ENCODE data around the gene HCST.

HCST gene

GRCh38 chr19:35879068-35879467, 23.3 kb upstream of the HCST start:
- H3K36me3 ChIP-seq (ENCODE audit: control insufficient read depth in 1 of 2, insufficient read depth in 2 of 2, low read length in 2 of 2) = no peaks in the 10 kb centered on the region
- H3K4me3 ChIP-seq (ENCODE audit: low read depth in 1 of 2, low read length in 2 of 2) = no peak overlapping the region
- no peak overlapping the region for H3K9ac ChIP-seq (ENCODE audit: low read depth in 1 of 2, low read length in 2 of 2)
- no peaks in the 10 kb centered on the region for H3K4me1 ChIP-seq (ENCODE audit: control insufficient read depth in 1 of 2, insufficient read depth in 2 of 2, low read length in 2 of 2)
- H3K27ac ChIP-seq (ENCODE audit: low read depth, low read length) = no peak overlapping the region
- peaks cover 3 to 5% of the 10 kb centered on the region in 2 donors for H3K27me3 ChIP-seq (ENCODE audit: control insufficient read depth in 1 of 2, insufficient read depth in 2 of 2, low read length in 2 of 2)
- no peaks in the 10 kb centered on the region for H3K9me3 ChIP-seq (ENCODE audit: control insufficient read depth in 1 of 2, low read length in 2 of 2)

GRCh38 chr19:35879770-35880317, 22.5 kb upstream of the HCST start:
- Histone ChIP-seq H3K36me3 (ENCODE audit: control insufficient read depth in 1 of 2, insufficient read depth in 2 of 2, low read length in 2 of 2) (no peaks in the 10 kb centered on the region), H3K27me3 (ENCODE audit: control insufficient read depth in 1 of 2, insufficient read depth in 2 of 2, low read length in 2 of 2) (peaks cover 3 to 5% of the 10 kb centered on the region in 2 donors), H3K27ac (ENCODE audit: low read depth, low read length) (no peak overlapping the region), H3K9ac (ENCODE audit: low read depth in 1 of 2, low read length in 2 of 2) (no peak overlapping the region), H3K4me3 (ENCODE audit: low read depth in 1 of 2, low read length in 2 of 2) (no peak overlapping the region), H3K4me1 (ENCODE audit: control insufficient read depth in 1 of 2, insufficient read depth in 2 of 2, low read length in 2 of 2) (no peaks in the 10 kb centered on the region), H3K9me3 (ENCODE audit: control insufficient read depth in 1 of 2, low read length in 2 of 2) (no peaks in the 10 kb centered on the region)

GRCh38 chr19:35882114-35882832, 20.1 kb upstream of the HCST start:
- peaks cover 0 to 5% of the 10 kb centered on the region in 2 donors for H3K27me3 ChIP-seq (ENCODE audit: control insufficient read depth in 1 of 2, insufficient read depth in 2 of 2, low read length in 2 of 2)
- no peak overlapping the region for H3K27ac ChIP-seq (ENCODE audit: low read depth, low read length)
- no peak overlapping the region for H3K4me3 ChIP-seq (ENCODE audit: low read depth in 1 of 2, low read length in 2 of 2)
- H3K4me1 ChIP-seq (ENCODE audit: control insufficient read depth in 1 of 2, insufficient read depth in 2 of 2, low read length in 2 of 2) = no peaks in the 10 kb centered on the region
- H3K36me3 ChIP-seq (ENCODE audit: control insufficient read depth in 1 of 2, insufficient read depth in 2 of 2, low read length in 2 of 2) = no peaks in the 10 kb centered on the region
- H3K9me3 ChIP-seq (ENCODE audit: control insufficient read depth in 1 of 2, low read length in 2 of 2) = no peaks in the 10 kb centered on the region
- no peak overlapping the region for H3K9ac ChIP-seq (ENCODE audit: low read depth in 1 of 2, low read length in 2 of 2)

- Histone ChIP-seq H3K27me3 (ENCODE audit: control insufficient read depth in 1 of 2, insufficient read depth in 2 of 2, low read length in 2 of 2) (peaks cover 0 to 5% of the 10 kb centered on the region in 2 donors), H3K9ac (ENCODE audit: low read depth in 1 of 2, low read length in 2 of 2) (no peak overlapping the region), H3K36me3 (ENCODE audit: control insufficient read depth in 1 of 2, insufficient read depth in 2 of 2, low read length in 2 of 2) (peaks cover 7 to 11% of the 10 kb centered on the region in 2 donors), H3K4me3 (ENCODE audit: low read depth in 1 of 2, low read length in 2 of 2) (no peak overlapping the region), H3K4me1 (ENCODE audit: control insufficient read depth in 1 of 2, insufficient read depth in 2 of 2, low read length in 2 of 2) (no peaks in the 10 kb centered on the region), H3K27ac (ENCODE audit: low read depth, low read length) (no peak overlapping the region), H3K9me3 (ENCODE audit: control insufficient read depth in 1 of 2, low read length in 2 of 2) (no peaks in the 10 kb centered on the region)
These were observed 18.4 kb upstream of the HCST start for GRCh38 chr19:35883882-35884281.

GRCh38 chr19:35885225-35885738, 17.0 kb upstream of the HCST start:
- H3K27ac ChIP-seq (ENCODE audit: low read depth, low read length) = no peak overlapping the region
- H3K4me3 ChIP-seq (ENCODE audit: low read depth in 1 of 2, low read length in 2 of 2) = no peak overlapping the region
- no peaks in the 10 kb centered on the region for H3K27me3 ChIP-seq (ENCODE audit: control insufficient read depth in 1 of 2, insufficient read depth in 2 of 2, low read length in 2 of 2)
- H3K9ac ChIP-seq (ENCODE audit: low read depth in 1 of 2, low read length in 2 of 2) = no peak overlapping the region
- H3K9me3 ChIP-seq (ENCODE audit: control insufficient read depth in 1 of 2, low read length in 2 of 2) = no peaks in the 10 kb centered on the region
- H3K36me3 ChIP-seq (ENCODE audit: control insufficient read depth in 1 of 2, insufficient read depth in 2 of 2, low read length in 2 of 2) = peaks cover 14 to 25% of the 10 kb centered on the region in 2 donors
- H3K4me1 ChIP-seq (ENCODE audit: control insufficient read depth in 1 of 2, insufficient read depth in 2 of 2, low read length in 2 of 2) = no peaks in the 10 kb centered on the region

- no peaks in the 10 kb centered on the region for H3K9me3 ChIP-seq (ENCODE audit: control insufficient read depth in 1 of 2, low read length in 2 of 2)
- no peaks in the 10 kb centered on the region for H3K27me3 ChIP-seq (ENCODE audit: control insufficient read depth in 1 of 2, insufficient read depth in 2 of 2, low read length in 2 of 2)
- no peaks in the 10 kb centered on the region for H3K4me1 ChIP-seq (ENCODE audit: control insufficient read depth in 1 of 2, insufficient read depth in 2 of 2, low read length in 2 of 2)
- no peak overlapping the region for H3K4me3 ChIP-seq (ENCODE audit: low read depth in 1 of 2, low read length in 2 of 2)
- no peak overlapping the region for H3K9ac ChIP-seq (ENCODE audit: low read depth in 1 of 2, low read length in 2 of 2)
- H3K36me3 ChIP-seq (ENCODE audit: control insufficient read depth in 1 of 2, insufficient read depth in 2 of 2, low read length in 2 of 2) = peaks cover 14 to 31% of the 10 kb centered on the region in 2 donors
- H3K27ac ChIP-seq (ENCODE audit: low read depth, low read length) = no peak overlapping the region
These were observed 16.4 kb upstream of the HCST start for GRCh38 chr19:35885904-35886303.

GRCh38 chr19:35887197-35887596, 15.1 kb upstream of the HCST start:
- no peak overlapping the region for H3K9ac ChIP-seq (ENCODE audit: low read depth in 1 of 2, low read length in 2 of 2)
- no peaks in the 10 kb centered on the region for H3K27me3 ChIP-seq (ENCODE audit: control insufficient read depth in 1 of 2, insufficient read depth in 2 of 2, low read length in 2 of 2)
- no peaks in the 10 kb centered on the region for H3K9me3 ChIP-seq (ENCODE audit: control insufficient read depth in 1 of 2, low read length in 2 of 2)
- H3K4me1 ChIP-seq (ENCODE audit: control insufficient read depth in 1 of 2, insufficient read depth in 2 of 2, low read length in 2 of 2) = no peaks in the 10 kb centered on the region
- no peak overlapping the region for H3K27ac ChIP-seq (ENCODE audit: low read depth, low read length)
- no peak overlapping the region for H3K4me3 ChIP-seq (ENCODE audit: low read depth in 1 of 2, low read length in 2 of 2)
- H3K36me3 ChIP-seq (ENCODE audit: control insufficient read depth in 1 of 2, insufficient read depth in 2 of 2, low read length in 2 of 2) = peaks cover 14 to 36% of the 10 kb centered on the region in 2 donors

GRCh38 chr19:35888398-35888797, 13.9 kb upstream of the HCST start:
- no peak overlapping the region for H3K9ac ChIP-seq (ENCODE audit: low read depth in 1 of 2, low read length in 2 of 2)

GRCh38 chr19:35889370-35890112, 12.8 kb upstream of the HCST start:
- Histone ChIP-seq H3K27ac (ENCODE audit: low read depth, low read length) (no peak overlapping the region), H3K9me3 (ENCODE audit: control insufficient read depth in 1 of 2, low read length in 2 of 2) (no peaks in the 10 kb centered on the region), H3K4me3 (ENCODE audit: low read depth in 1 of 2, low read length in 2 of 2) (no peak overlapping the region), H3K36me3 (ENCODE audit: control insufficient read depth in 1 of 2, insufficient read depth in 2 of 2, low read length in 2 of 2) (peaks cover 14 to 53% of the 10 kb centered on the region in 2 donors), H3K9ac (ENCODE audit: low read depth in 1 of 2, low read length in 2 of 2) (no peak overlapping the region), H3K4me1 (ENCODE audit: control insufficient read depth in 1 of 2, insufficient read depth in 2 of 2, low read length in 2 of 2) (no peaks in the 10 kb centered on the region), H3K27me3 (ENCODE audit: control insufficient read depth in 1 of 2, insufficient read depth in 2 of 2, low read length in 2 of 2) (no peaks in the 10 kb centered on the region)

More at GRCh38 chr19:35888398-35888797, 13.9 kb upstream of the HCST start:
- Histone ChIP-seq H3K27me3 (ENCODE audit: control insufficient read depth in 1 of 2, insufficient read depth in 2 of 2, low read length in 2 of 2) (no peaks in the 10 kb centered on the region), H3K4me3 (ENCODE audit: low read depth in 1 of 2, low read length in 2 of 2) (no peak overlapping the region), H3K4me1 (ENCODE audit: control insufficient read depth in 1 of 2, insufficient read depth in 2 of 2, low read length in 2 of 2) (no peaks in the 10 kb centered on the region), H3K9me3 (ENCODE audit: control insufficient read depth in 1 of 2, low read length in 2 of 2) (no peaks in the 10 kb centered on the region), H3K27ac (ENCODE audit: low read depth, low read length) (no peak overlapping the region), H3K36me3 (ENCODE audit: control insufficient read depth in 1 of 2, insufficient read depth in 2 of 2, low read length in 2 of 2) (peaks cover 14 to 43% of the 10 kb centered on the region in 2 donors)

- H3K27me3 ChIP-seq (ENCODE audit: control insufficient read depth in 1 of 2, insufficient read depth in 2 of 2, low read length in 2 of 2) = no peaks in the 10 kb centered on the region
- no peak overlapping the region for H3K9ac ChIP-seq (ENCODE audit: low read depth in 1 of 2, low read length in 2 of 2)
- no peaks in the 10 kb centered on the region for H3K9me3 ChIP-seq (ENCODE audit: control insufficient read depth in 1 of 2, low read length in 2 of 2)
- H3K4me1 ChIP-seq (ENCODE audit: control insufficient read depth in 1 of 2, insufficient read depth in 2 of 2, low read length in 2 of 2) = no peaks in the 10 kb centered on the region
- no peak overlapping the region for H3K27ac ChIP-seq (ENCODE audit: low read depth, low read length)
- H3K4me3 ChIP-seq (ENCODE audit: low read depth in 1 of 2, low read length in 2 of 2) = no peak overlapping the region
- peaks cover 14 to 55% of the 10 kb centered on the region in 2 donors for H3K36me3 ChIP-seq (ENCODE audit: control insufficient read depth in 1 of 2, insufficient read depth in 2 of 2, low read length in 2 of 2)
These were observed 12.1 kb upstream of the HCST start for GRCh38 chr19:35890113-35890650.

Measured in duodenal mucosa (tissue), 2 donors.